A549 treated with Hydrocortisone at 1 μM for 4 hours (cell line): ENCODE measurements around the gene IGFBP3. TPM values are rescaled to one million over a fixed set of nuclear protein-coding genes. Genes with fewer than 3 reads are reported as not detected.

Experiments
- total RNA-seq: library from RNA; stranded (reverse); fragments of 200-300 nt; extraction: Qiagen RNA extraction; gene quantifications from 5 replicates; pipeline ENCODE4 v1.2.3, GENCODE V29; 2022

Gene IGFBP3, protein sequence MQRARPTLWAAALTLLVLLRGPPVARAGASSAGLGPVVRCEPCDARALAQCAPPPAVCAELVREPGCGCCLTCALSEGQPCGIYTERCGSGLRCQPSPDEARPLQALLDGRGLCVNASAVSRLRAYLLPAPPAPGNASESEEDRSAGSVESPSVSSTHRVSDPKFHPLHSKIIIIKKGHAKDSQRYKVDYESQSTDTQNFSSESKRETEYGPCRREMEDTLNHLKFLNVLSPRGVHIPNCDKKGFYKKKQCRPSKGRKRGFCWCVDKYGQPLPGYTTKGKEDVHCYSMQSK
- total RNA-seq = 118 to 196 TPM (median 163 TPM) in 5 replicates

GRCh38 chr7:45920502-45921380 lies at the start of gene IGFBP3:
TSS of gene IGFBP3 (minus strand) at chr7:45921272. CDS start at chr7:45921140, 132 bp downstream.

DNA sequence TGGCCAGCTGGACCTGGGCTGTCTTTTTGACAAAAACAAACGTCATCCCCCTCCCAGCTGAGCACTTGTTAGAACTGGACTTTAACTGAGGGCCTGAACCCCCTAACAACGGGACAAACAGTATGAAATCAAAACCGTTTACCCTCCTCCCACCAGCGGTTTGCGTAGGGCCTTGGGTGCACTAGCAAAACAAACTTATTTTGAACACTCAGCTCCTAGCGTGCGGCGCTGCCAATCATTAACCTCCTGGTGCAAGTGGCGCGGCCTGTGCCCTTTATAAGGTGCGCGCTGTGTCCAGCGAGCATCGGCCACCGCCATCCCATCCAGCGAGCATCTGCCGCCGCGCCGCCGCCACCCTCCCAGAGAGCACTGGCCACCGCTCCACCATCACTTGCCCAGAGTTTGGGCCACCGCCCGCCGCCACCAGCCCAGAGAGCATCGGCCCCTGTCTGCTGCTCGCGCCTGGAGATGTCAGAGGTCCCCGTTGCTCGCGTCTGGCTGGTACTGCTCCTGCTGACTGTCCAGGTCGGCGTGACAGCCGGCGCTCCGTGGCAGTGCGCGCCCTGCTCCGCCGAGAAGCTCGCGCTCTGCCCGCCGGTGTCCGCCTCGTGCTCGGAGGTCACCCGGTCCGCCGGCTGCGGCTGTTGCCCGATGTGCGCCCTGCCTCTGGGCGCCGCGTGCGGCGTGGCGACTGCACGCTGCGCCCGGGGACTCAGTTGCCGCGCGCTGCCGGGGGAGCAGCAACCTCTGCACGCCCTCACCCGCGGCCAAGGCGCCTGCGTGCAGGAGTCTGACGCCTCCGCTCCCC lies 32.7 kb downstream of the IGFBP3 start, which contains the start of gene IGFBP1:
Gene IGFBP1, plus strand, starts transcription at position 304 of the 808 bp plus-strand sequence. Its CDS starts 165 bp downstream, at position 469.

DNA sequence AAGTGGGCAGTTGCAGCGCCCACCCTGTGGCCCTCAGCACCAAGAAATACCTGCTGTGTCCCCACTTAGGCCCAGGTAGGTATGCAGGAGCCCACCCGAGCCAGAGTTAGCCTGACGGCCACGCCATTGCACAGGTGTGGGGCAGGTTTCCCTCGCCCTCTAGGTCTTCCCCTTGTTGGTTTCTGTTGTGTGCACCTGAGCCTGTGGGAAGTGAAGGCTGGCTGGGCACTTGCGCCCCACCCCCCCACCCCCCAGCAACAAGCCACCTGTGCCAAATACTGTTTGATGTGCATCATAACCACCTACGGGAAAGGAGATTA lies 48.1 kb downstream of the IGFBP3 start, which contains the start of gene CCDC201:
Gene CCDC201, minus strand, starts transcription at position 48 of the 320 bp plus-strand sequence. CDS start 75 bp downstream, outside the sequence.

Other genes starting within 250 kb of the IGFBP3 start
- gene CCDC201, start 48.2 kb downstream of the IGFBP3 start, total RNA-seq = not detected in 5 replicates
- gene IGFBP1, start 32.8 kb downstream of the IGFBP3 start, total RNA-seq = 48.1 to 74.5 TPM (median 60.9 TPM) in 5 replicates